ENCODE data around the gene TMIE.

TMIE gene

GRCh38 chr3:46669191-46669999 lies 31.8 kb upstream of the TMIE start:
- no peak for DNase-seq

- no peak for DNase-seq
Observed at GRCh38 chr3:46670000-46670890, 30.9 kb upstream of the TMIE start.

DNA sequence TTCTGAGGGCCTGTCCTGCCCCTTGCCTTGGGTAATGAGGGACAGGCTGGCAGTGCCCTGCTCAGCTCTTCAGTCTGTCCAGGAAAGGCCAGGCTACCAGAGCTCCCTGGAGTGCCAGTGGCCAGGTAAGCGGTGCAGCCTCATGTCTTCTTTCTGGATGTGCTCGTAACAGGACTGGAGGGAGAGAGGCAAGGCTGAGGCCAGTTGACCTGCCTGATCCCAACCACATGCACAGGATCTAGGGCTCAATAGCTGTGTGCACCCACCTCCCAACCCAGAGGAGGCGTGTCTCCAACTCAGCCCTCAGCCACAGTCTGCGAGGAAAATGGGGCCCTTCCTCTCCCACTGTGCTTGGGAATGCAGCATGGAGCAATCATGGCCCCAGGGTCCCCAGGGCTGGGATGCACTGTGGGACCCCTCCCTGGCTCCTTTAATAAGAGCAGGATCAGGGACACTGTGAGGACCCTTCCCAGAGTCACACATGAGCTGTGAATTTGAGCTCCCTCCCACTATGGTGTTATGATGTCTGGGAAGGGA lies 30.2 kb upstream of the TMIE start:
- DNase-seq = no peak

DNA sequence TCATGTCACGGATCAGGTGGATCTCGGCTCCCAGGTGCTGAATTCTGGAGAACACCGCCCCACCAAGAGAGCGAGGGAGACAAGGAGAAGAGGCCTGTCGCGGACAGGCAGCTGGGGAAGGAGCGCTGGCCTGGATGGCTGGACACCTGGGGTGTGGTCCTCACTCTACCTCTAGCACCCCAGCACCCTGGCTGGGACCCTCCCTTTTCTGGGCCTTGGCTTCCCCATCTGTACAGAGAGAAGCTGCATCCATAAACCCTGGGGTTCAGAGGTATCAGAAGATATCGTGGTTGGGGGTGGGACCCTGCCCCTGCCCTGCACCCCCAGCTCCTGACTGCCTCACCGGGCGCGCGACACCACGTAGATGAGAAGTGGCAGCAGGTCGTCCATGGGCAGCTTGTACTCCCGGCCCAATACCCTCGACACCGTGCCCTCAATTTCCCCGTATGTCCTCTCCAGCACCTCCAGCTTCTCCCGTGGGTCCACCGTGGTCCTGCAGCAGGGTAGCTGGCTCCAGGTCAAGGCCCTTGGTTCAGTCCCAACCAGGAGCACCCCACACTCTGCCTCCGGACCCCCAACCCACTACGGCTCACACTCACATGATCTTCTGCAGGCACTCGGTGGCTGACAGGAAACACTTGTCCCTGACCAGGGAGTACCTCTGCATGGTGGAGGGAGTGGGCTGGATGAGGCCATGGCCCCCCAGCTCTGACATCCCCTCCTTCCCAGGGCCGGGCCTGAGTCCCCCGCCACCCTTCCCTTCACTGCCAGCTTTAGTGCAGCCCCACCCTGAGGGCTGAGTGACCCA lies 29.4 kb upstream of the TMIE start:
- no peak for DNase-seq

DNA sequence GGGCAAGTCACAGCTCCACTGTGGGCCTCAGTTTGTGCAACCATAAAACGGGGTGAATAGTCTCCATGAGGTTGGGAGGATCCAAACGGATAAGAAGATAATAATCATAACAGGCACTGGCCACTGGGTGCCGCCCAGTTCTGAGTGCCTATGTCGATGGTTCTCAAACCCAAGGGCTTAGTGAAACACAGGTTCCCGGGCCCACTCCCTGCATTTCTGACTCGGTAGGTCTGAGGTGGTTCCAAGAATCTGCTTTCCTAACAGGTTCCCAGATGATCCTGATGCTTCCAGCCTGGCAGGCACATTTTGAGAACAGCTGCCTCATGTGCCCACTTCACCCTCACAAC lies 28.9 kb upstream of the TMIE start:
- no peak for DNase-seq

- DNase-seq = no peak
Observed at GRCh38 chr3:46673151-46674030, 27.8 kb upstream of the TMIE start.

DNA sequence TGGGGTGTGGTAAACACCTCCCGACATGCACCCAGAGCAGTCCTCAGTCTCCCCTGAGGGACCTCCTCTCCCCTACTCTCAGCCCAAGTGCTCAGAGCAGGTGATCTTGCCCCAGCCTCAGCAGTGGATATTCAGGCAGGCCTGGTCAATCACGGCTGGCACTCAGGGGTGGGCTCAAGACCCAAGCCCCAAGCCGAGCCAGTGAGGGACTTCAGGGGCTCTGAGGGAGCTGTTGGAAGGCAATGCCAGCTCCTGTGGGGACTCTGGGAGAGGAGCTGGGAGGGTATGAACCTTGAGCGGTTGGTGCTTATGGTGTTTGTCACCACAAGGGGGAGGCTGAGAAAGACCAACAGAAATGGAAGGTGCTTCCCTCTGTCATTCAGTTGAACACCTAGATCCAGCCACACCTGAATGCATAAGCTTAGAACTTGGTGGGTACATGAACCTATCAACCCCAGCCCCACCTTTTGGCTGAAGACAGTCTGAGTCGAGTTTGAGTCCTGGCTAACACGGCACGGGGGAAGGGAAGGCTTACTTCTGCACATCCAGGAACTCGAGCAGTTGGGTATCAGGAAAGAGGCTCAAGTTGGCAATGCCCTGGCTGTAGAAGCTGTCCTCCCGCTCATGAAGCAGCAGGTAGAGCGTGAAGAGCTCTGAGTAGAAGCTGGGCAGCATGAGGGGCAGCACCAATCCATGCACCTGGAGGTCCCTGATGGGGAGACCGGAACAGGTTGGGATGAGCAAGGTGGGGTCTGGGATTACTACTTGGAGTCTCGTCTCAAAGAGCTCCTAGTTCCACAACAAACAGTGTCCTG lies 27.0 kb upstream of the TMIE start:
- DNase-seq = no peak

DNA sequence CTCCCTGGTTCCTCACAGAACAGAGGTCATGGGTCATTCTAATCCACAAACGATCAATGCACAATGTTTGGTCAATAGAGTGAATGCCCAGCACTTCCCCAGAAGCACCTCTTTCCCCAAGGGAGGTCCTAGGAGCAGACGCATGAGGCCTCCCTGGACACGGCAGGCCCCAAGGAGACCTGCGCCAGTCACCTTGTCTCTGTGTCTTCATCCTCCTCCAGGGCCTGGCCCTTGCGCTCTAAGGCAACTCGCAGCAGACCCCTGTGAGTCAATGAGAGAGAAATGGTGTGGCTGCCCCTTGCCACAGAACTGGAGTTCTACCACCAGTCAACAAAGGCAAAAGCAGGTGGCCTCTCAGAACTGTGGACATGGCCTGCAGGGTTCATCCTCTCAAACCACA lies 25.8 kb upstream of the TMIE start:
- no peak for DNase-seq

GRCh38 chr3:46675843-46676567 lies 25.2 kb upstream of the TMIE start:
- DNase-seq = no peak

DNA sequence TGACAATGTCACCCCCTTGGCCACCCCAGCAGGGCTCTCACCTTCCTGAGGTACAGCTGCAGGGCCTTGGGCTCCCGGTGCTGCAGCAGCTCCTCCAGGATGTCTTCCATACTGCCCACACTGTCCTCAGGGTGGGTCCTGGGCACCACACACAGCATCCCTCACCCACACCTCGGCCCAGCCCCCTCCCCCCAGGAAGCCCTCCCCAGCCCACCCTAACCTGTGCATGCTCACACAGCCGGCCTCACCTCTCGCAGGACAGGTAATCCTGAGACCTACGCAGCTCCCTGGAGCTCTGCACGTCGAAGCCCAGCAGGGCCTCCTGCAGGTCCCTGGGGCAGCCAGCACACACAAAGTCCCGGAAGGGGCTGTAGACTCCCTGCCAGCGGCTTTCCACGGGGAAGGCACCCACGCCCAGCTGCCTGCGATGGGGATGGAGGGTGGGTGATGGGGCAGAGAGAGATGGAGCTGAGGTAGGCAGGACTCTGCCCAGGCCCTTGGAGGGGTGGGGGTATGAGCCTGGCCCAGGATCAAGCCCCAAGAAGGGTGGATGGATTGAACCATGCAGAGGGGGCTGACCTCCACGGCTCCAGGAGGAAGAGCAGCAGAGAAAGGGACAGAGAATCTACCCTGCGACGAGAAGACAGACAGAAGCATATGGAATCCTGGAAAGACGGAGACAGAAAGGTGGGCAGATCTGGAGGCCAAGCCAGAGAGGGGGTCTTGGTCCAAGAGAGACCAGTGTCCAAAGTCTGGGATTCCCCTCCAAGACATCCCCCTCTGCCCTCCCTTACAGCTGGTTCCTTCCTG lies 24.4 kb upstream of the TMIE start:
- no peak for DNase-seq

GRCh38 chr3:46677411-46677726 lies 23.8 kb upstream of the TMIE start:
- DNase-seq = no peak

GRCh38 chr3:46678280-46678679 lies 22.9 kb upstream of the TMIE start:
- DNase-seq = no peak

DNA sequence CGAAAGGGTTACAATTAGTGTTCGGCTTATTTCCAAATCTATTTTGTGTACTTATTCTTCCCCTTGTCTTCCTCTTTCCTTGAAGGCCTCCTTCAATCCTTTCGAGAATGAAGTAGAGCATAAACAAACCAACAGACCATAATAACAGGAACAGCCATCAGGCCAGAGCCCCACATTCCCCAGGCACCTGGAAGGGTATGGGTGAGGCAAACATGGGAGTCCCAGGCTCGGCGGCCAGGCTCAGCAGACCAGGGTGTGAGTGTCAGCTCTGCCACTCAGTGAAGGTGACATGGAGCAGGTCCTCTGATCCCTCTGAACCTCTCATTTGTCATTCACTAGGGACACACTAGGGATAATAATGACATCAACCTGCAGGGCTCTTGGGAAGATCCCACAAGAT lies 21.5 kb upstream of the TMIE start:
- no peak for DNase-seq

DNA sequence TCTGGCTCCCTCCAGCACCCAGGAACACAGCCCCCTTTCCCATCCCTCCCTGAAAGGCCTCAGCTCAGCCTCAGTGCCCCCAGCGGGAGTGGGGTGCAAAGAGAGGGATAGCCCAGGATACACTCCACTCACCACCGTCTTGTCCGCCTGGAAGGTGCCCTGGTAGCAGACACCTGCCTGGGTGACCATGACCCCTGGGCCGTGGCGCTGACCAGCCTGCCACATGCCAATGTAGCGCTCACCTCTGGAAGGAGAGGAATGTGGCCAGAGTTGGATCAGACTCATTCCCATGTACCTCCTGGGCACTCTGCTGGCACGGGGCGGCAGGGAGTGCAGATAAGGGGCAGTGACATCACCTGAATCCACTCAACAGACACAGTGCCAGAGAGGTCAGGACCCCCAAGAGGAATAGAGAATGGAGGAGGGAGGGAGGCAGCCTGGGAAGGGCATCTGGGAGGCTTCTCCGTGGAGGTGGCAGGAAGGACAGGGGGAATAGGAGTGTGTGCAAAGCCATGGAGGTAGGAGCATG lies 20.8 kb upstream of the TMIE start:
- no peak for DNase-seq

DNA sequence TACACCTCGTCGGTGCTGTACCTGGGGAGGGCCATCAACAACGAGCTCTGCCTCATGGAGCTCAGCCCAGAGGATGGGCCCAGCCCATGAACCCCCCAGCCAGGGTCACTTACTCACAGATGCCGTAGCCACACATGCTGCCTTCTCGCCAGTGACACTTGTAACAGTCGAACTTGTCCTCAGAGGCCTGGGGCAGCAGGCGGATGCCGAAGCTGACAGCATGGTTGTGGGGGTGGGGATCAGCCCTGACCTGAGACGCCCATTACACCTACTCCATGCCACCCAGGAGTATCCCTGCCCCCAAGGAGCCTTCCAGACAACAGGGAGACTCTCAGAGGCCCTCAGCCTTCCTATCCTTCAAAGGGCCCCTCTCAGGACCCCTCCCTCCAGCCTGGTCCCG lies 19.8 kb upstream of the TMIE start:
- DNase-seq = no peak

DNA sequence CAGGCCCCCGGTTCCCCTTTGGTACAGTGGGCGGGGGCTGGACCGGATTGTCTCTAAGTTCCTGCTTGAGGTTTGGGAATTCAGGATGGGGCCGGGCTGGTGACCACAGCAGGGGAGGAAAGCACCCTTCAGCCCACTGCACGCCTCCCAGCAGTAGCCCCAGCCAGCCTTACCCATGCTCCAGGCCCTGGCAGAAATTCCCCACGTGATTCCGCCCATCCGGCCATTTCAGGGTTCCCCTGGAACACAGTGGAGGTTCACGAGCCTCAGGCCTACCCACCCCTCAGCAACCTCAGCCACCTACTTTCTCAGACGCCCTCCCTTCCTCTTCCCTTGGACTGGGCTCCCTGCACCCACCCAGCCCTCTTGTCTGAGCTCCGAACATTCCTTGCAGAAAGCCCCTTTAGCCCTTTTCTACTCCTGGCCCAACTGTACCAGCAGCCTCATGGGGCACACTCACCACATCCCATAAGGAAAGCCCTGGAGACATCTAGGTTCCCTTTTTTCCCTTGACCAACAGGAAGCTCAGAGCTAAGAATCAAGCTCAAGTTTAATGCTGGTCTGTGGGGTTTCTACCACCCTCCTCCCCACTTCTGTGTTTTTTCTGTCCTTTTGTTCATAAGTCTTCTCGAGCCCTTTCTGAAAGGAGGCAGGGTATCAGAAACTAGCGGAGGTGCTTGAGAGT lies 19.2 kb upstream of the TMIE start:
- no peak for DNase-seq

- no peak for DNase-seq
Observed at GRCh38 chr3:46682974-46683373, 18.2 kb upstream of the TMIE start.

GRCh38 chr3:46684891-46685290 lies 16.3 kb upstream of the TMIE start:
- DNase-seq = no peak

- DNase-seq = no peak
Observed at GRCh38 chr3:46685446-46685845, 15.7 kb upstream of the TMIE start.

All from NCI-H446 treated with DMSO at 0.1 percent for 48 hours (cell line).